ENCODE data around the gene MAOB.

GRCh38 chrX:43718546-43718945, 163.7 kb downstream of the MAOB start:
- no peak for TF ChIP-seq CTCF (IDR thresholded peaks at IDR 0.05; ENCODE audit: insufficient read depth, low read length)
- no peak for TF ChIP-seq POLR2AphosphoS5 (IDR thresholded peaks at IDR 0.05; ENCODE audit: low read depth)
- TF ChIP-seq REST (IDR thresholded peaks at IDR 0.05; ENCODE audit: insufficient replicate concordance, low read depth) = no peak
- TF ChIP-seq GABPA (IDR thresholded peaks at IDR 0.05; ENCODE audit: low read depth) = no peak
- no peak for TF ChIP-seq SPI1 (IDR thresholded peaks at IDR 0.05; ENCODE audit: borderline replicate concordance, low read depth)
